ENCODE results near the gene CSH2.
"Not testable (repeated sequence)": the region's sequence is repeated elsewhere in the genome, so short reads cannot be mapped to it uniquely, and the experiment has no call there.

The CSH2 gene

GRCh38 chr17:63896524-63897354, 23.3 kb upstream of the CSH2 start, which contains the start of gene CSH1:
Gene CSH1, minus strand, starts transcription at chr17:63896574. Its CDS starts 63 bp downstream, at chr17:63896511.
- not testable (repeated sequence) for DNase-seq

DNA sequence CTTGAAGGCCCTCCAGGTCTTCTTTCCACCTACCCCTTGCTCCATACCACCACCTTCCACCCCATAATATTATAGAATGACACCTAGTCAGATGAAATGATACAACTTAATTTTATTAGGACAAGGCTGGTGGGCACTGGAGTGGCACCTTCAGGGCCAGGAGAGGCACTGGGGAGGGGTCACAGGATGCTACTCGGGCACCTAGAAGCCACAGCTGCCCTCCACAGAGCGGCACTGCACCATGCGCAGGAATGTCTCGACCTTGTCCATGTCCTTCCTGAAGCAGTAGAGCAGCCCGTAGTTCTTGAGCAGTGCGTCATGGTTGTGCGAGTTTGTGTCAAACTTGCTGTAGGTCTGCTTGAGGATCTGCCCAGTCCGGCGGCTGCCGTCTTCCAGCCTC, 21.3 kb upstream of the CSH2 start:
- DNase-seq: not testable (repeated sequence)

DNA sequence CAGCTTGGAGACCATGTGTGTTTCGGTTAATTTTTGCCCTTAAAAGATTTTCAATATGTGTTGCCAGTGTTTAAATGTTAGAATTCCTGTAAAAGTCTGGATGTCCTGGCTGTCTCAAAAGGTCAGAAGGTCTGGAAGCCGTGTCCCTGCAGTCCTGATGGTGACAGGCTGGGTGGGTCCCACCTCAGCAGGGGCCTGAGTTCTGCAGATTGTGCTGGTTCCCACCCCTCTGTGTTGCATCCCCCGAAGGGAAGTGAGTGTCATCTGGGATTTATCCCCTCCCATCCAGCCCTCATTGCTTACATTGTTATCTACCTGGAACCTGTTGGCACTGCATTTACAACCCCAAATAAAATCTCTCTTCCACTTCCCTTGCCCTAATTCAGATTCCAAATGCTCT, 20.5 kb upstream of the CSH2 start:
- DNase-seq: not testable (repeated sequence)

GRCh38 chr17:63892316-63893037, 19.0 kb upstream of the CSH2 start:
- DNase-seq: peak in 1 of 4 experiments; percentile 13

DNA sequence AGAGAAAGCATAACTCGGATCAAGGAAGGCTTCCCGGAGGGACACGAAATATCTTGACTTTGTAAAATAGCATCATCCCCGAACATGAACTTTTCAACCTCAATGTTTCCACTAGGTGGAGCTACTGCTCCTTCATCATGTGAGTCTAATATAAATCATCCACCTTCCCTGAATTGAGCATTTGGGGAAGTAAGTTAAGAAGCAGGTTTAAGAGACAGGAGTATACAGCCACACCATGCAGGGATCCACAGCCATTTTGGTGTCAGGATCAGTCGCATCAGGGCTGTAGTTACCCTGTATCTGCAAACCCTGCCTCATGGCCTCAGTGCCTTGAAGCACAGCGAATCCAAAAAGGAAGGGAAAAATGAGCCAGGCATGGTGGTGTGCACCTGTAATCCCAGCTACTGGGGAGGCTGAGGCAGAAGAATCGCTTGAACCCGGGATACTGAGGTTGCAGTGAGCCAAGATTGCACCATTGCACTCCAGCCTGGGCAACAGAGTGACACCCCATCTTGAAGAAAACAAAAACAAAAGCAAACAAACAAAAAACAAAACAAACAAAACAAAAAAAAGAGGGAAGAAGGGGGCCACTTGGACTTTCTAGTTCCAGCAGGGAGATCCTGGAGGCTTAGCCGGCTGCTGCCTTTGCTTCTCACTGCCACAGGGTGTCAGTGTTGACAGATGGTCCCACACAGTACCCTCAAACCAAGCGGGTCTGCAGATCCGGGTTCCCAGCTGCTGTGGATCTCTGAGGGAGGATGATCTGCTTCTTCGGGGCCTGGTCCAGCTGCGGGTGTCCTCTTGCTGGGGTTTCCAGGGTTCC, 15.8 kb upstream of the CSH2 start:
- peak; percentile 26 to 53 (median 48) for DNase-seq

DNA sequence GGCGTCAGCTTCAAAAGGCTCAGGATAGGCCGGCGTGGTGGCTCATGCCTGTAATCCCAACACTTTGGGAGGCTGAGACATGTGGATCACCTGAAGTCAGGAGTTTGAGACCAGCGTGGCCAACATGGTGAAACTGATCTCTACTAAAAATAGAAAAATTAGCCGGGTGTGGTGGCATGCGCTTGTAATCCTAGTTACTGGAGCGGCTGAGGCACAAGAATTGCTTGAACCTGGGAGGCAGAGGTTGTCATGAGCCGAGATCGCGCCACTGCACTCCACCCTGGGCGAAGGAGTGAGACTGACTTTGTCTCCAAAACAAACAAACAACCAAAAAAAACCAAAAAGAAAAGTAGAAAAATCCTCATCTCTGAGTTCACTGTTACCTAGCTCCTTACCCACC, 11.6 kb upstream of the CSH2 start:
- not testable (repeated sequence) for DNase-seq

DNA sequence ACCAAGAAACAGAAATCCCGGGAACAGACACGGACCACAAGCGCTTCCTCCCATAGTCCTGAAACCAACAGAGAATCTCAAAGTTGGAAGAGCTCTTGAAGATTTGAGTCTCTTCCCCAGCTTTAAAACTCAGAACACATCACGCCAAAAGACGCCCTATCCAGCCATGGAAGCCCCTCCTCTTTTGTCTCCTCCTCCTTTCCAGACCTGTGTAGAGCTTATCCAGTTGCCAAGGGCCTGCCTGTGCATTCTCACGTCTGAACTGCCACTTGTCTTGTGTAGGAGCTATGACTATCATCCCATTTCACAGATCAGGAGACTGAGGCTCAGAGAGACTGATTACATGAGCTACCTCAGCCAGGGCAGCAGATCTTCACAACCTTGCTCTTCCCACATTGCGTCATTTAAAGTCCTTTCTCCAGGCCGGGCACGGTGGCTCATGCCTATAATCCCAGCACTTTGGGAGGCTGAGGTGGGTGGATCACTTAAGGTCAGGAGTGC, 9.2 kb upstream of the CSH2 start:
- DNase-seq: not testable (repeated sequence)

- DNase-seq: peak; percentile 58 to 72 (median 65)
These were observed 8.6 kb upstream of the CSH2 start, which contains the start of gene GH2 for GRCh38 chr17:63881935-63882601. Gene GH2, minus strand, starts transcription at chr17:63881944. Its CDS starts 143 bp downstream, at chr17:63881801.

GRCh38 chr17:63881337-63881736, 7.9 kb upstream of the CSH2 start:
- DNase-seq: not testable (repeated sequence)

DNA sequence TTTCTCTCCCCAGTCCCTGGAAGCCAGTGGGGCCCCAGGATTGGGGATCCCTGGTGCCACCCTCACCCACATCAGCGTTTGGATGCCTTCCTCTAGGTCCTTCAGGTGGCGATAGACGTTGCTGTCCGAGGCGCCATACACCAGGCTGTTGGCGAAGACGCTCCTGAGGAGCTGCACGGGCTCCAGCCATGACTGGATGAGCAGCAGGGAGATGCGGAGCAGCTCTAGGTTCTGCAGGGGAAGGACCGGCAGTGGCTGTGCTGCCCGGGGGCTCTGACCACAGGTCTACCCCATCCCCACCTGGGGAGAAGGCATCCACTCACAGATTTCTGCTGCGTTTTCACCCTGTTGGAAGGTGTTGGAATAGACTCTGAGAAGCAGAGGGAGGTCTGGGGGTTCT, 7.2 kb upstream of the CSH2 start:
- DNase-seq: no peak

- DNase-seq: not testable (repeated sequence)
These were observed 4.9 kb upstream of the CSH2 start for GRCh38 chr17:63878413-63878812.

GRCh38 chr17:63874693-63875092, 1.2 kb upstream of the CSH2 start:
- DNase-seq: not testable (repeated sequence)

DNA sequence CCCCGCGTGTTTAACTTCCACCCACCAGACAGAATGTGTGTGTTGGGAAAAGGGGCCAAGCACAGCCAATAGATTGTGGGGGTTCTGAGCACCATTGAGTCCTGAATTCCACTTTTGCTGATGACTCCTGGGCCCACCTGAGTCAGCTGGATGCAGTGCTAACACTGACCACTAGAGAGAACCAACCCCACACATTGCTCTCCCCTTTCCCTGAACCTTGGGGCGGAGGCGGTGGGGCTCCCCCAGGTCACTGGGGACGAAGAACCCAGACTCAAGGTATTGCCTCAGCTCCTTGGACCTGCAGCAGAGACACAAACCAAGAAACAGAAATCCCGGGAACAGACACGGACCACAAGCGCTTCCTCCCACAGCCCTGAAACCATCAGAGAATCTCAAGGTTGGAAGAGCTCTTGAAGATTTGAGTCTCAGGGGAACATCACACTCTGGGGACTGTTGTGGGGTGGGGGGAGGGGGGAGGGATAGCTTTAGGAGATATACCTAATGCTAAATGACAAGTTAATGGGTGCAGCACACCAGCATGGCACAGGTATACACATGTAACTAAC, 667 bp upstream of the CSH2 start:
- DNase-seq: not testable (repeated sequence)

- DNase-seq: not testable (repeated sequence)
These were observed 1.7 kb downstream of the CSH2 start for GRCh38 chr17:63871646-63872365.

GRCh38 chr17:63870292-63870665, 3.2 kb downstream of the CSH2 start:
- DNase-seq: not testable (repeated sequence)

- DNase-seq: not testable (repeated sequence)
These were observed 3.8 kb downstream of the CSH2 start for GRCh38 chr17:63869491-63870291.

- DNase-seq: peak in 1 of 4 experiments; percentile 25
These were observed 6.9 kb downstream of the CSH2 start for GRCh38 chr17:63866625-63867024.

DNA sequence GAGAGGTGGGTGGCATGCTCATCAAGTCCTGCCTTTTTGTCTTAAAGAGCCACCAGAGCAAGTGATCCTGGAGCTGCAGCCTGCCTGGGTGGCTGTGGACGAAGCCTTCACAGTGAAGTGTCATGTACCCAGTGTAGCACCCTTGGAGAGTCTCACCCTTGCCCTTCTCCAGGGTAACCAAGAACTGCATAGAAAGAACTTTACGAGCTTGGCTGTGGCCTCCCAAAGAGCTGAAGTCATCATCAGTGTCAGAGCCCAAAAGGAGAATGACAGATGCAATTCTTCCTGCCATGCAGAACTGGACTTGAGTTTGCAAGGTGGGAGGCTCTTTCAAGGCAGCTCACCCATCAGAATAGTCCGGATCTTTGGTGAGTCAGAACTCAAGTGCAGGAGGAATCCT, 14.2 kb downstream of the CSH2 start:
- no peak for DNase-seq

DNA sequence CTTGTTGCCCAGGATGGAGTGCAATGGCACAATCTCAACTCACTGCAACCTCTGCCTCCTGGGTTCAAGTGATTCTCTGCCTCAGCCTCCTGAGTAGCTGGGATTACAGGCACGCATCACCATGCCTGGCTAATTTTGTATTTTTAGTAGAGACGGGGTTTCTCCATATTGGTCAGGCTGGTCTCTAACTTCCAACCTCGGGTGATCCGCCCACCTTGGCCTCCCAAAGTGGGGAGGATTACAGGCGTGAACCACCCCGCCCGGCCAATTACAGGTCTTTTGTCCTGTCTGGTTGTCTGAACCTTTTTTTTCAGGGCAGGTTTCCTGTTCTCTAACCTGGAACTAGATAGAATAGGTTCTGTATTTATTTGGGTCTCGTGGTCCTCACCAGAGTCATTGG, 17.1 kb downstream of the CSH2 start:
- DNase-seq: not testable (repeated sequence)

DNA sequence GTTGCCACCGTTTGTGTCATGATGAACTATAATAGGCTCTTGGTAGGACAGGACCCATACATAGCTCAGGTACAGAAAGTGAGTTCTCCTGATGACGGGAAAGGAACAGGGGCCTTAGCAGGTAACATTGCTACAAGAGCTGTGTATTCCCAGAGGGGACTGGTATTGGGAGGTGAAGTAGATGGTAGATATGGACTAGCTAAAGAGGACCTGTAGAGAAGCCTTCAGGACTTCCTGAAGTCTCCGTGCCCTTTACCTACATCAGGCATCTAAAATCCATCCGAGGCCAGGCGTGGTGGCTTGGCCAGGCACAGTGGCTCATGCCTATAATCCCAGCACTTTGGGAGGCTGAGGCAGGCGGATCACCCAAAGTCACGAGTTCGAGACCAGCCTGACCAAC, 18.3 kb downstream of the CSH2 start:
- DNase-seq: no peak

All from suppressor macrophage (primary cell).